NCI-H2227 (cell line): ENCODE results near the gene ELANE.

Source experiments
- DNase-seq: peaks from one replicate; lab custom pipeline; 2025; ENCODE audit not compliant: unreplicated experiment; lab: John Stamatoyannopoulos, UW

The ELANE gene

DNA sequence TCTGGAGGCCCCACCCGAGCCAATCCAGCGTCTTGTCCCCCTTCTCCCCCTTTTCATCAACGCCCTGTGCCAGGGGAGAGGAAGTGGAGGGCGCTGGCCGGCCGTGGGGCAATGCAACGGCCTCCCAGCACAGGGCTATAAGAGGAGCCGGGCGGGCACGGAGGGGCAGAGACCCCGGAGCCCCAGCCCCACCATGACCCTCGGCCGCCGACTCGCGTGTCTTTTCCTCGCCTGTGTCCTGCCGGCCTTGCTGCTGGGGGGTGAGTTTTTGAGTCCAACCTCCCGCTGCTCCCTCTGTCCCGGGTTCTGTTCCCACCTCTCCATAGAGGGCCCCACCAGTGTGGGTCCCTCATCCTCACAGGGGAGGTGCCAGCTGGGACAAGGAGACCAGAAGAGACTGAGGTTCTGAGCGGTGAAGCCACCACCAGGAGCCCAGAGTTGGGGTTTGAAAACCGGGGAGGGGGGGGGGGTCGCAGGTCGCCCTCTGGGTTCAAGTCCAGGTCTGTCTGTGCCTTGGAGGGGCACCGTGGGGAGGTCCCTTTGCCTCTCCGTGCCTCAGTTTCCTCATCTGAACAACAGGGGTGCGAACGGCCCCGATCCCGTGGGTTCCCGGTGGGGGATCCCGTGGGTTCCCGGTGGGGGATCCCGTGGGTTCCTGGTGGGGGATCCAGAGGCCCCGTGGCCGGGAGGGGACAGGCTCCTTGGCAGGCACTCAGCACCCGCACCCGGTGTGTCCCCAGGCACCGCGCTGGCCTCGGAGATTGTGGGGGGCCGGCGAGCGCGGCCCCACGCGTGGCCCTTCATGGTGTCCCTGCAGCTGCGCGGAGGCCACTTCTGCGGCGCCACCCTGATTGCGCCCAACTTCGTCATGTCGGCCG, at the start of gene ELANE:
ELANE (plus strand) TSS at position 168 of the 878 bp plus-strand sequence; CDS start at position 194, 26 bp downstream.
- no peak for DNase-seq

DNA sequence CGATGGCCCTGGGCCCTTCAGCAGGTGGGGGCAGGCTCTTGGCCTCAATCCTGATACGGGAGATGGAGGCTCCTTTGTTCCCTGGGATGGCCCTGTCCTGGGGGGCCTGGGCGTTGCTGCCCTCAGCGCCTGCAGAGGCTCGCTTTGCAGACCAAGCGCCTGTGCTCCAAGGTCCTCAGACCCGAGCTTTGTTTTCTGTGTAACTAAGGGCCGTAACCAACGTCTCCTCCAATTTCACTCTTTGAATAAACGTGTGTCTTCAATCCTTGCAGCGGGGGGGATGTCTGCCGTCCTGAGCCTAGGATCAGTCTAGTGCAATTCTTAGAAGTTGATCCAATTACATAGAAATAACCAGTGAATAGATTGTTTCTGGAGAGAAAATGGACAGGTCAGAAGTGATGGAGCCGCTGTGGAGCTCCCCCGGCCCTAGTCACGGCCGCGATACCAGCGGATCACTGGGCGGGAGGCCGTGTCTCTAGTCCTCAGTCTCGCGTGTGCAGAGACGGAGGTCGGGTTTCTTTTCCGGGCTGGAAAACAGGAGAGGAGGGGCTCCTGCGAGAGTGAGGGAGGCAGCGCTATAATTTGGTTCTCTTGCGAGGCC, 49.5 kb upstream of the ELANE start:
- DNase-seq, result peak; percentile 58

DNA sequence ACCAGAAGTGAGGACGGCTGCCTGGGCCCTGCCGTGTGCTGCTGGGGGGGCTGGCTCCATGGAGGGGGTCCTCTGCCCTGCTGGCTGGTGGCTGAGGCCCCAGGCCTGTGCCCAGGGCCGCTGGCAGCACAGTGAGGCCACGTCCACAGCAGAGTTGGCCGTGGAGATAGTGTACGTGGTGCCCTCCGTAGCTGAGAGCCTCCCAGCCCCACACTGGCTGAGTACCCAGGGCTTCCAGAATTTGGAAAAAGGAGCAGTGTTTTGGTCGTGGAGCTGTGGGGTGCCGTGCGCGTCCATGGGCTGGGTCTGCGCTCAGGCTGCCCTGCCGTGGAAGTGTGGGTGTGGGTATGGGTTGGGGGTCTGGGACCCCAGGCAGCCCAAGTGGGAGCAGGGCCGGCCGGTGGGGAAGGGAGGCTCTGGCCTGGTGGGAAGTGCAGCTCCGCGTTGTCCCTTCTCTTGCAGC, 49.0 kb upstream of the ELANE start:
- DNase-seq, result no peak

DNA sequence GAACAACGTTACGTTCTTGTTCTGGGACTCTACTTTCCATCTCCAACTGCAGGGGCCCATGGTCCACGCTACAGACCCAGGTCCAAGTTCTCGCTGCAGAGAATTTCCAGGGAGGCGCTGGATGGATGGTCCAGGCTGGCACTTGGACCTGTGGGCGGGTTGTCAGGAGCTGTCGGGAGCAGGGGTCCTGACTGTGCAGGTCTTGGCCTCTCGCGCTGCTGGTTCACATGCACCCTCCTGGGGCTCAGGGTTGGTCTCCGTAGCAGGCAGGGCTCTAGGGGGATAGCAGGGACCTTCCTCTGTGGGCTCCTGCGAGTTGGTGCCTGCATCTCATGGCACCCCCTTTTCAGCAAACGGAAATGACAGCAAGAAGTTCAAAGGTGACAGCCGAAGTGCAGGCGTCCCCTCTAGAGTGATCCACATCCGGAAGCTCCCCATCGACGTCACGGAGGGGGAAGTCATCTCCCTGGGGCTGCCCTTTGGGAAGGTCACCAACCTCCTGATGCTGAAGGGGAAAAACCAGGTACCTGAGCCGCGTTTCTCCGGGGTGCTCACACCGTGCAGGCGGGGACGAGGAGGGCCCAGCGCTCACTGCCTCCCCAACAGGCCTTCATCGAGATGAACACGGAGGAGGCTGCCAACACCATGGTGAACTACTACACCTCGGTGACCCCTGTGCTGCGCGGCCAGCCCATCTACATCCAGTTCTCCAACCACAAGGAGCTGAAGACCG, 48.3 kb upstream of the ELANE start:
- no peak for DNase-seq

DNA sequence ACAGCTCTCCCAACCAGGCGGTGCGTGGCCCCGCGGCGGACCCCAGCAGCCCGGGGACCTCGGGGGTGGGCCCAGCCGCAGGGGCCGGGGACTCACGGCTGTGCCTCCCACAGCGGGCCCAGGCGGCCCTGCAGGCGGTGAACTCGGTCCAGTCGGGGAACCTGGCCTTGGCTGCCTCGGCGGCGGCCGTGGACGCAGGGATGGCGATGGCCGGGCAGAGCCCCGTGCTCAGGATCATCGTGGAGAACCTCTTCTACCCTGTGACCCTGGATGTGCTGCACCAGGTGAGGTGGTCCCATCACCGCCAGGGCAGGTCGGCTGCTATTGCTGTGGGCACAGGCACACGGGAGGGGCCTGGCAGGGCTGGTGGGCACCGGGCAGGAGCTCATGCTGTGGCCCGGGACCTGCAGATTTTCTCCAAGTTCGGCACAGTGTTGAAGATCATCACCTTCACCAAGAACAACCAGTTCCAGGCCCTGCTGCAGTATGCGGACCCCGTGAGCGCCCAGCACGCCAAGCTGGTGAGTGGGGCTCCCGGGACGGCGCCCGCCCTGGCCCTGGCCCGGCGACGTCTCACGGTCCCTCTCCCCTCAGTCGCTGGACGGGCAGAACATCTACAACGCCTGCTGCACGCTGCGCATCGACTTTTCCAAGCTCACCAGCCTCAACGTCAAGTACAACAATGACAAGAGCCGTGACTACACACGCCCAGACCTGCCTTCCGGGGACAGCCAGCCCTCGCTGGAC, 47.5 kb upstream of the ELANE start:
- DNase-seq, result no peak

DNA sequence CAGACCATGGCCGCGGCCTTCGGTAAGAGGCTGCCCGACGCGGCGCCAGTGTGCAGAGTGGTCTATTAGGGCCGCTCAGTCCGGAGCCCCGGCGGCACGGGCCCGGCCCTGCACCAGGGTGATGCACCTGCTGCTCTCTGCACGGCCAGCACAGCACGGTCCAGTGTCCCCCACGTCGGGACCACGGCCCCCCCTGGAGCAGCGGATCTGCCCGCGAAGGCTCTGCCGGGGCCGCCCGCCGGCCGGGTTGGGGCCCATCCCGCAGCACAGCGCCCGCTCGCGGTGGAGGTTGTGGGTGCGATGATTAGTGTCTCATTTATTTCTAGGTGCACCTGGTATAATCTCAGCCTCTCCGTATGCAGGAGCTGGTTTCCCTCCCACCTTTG, 46.9 kb upstream of the ELANE start:
- DNase-seq, result no peak

DNA sequence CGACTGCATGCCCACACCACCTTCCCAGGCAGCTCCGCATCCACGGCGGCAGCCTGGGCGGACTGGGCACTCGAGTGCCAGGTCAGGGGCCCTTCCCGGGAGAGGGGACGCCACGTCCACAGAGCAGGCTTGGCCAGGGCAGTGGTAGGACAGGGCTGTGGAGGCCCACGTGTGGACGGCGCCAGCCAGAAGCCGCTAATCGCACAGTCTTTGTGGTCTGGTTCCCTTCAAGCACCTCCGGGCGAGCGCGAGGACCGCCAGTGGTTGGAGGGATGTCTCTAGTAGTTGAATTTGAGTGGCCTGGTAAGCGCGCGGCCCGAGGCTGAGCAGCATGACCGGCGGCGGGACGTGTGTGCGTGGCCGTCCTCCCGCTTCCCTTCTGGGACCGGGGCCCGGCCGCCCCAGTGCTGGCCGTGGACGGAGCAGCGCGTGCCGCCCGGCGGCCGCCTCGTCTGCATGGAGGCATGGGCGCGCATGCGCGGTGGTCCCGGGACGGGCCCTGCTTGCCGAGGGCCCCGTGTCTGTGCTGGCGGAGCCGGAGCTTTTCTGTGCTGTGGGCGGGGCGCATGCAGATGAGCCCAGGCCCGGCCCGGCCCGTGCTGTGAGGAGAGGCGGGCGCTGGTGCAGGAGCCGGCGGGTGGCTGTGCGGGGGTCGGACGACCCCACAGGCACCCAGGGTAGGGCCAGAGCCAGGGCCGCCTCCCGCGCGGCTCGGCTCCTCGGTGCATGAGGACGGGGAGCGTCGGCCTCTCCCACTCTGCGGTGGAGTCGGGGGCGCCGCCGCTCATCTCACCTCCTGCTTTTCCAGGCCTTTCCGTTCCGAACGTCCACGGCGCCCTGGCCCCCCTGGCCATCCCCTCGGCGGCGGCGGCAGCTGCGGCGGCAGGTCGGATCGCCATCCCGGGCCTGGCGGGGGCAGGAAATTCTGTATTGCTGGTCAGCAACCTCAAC, 46.2 kb upstream of the ELANE start:
- DNase-seq, result no peak

DNA sequence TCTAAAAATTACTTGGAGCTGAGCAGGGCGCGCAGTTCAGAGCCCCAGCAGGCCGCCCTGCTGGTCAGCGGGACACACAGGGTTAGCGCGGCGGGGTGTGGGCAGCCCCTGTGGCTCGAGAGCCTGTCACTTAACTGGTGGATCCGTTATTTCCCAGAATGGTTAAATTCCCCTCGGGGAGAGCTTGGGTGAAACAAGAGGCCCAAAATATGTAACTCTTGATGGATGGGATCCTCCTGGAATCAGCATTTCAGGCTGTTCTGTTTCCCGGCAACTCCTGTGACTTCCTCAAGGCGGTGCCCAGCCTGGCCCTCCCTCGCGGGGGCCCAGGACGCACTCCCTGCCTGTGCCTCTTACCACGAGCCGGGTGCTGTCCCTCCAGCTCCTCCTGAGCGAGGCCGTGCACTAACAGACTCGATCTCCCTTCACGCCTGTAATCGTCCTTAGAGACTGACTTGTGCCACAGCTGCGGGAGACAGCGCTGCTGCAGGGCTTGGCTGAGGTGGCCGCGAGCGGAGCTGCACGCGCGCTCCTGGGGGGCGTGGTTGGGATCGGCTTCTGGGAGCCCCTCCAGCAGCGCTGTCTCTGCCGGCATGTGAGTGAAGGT, 45.2 kb upstream of the ELANE start:
- DNase-seq, result no peak

DNA sequence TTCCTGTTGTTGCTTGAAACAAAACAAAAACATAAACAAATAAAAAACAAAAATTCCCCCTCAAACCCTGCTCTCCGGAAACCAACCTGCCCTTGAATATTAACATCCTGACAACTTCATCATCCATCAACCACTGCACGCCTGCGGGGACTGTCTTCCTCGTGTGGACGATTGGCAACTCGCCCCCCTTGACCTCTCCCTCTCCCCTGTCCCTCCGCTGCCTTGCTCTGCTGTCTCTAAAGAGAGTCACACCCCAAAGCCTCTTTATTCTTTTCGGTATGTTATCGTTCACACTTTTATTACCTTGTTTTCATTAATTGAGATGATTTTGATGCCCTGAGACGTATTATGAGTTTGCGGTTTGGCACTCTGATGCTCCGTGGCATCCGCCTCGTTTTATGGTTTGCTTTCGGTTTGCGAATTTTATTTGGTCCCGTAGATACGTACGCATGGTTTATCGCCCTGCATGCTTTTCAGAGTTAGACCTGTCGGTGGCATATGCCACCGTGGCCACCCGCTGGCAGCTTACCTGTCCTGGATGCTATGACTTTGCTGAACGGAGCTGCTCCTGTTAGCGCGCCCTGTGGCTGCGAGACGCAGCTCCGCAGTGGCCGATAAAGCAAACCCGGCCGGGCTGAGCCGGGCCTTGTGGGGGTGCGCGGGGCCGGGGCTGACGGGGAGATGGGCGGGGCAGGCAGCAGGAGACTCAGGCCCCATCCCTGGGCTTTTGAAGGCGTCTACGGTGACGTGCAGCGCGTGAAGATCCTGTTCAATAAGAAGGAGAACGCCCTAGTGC, 44.3 kb upstream of the ELANE start:
- DNase-seq, result no peak

DNA sequence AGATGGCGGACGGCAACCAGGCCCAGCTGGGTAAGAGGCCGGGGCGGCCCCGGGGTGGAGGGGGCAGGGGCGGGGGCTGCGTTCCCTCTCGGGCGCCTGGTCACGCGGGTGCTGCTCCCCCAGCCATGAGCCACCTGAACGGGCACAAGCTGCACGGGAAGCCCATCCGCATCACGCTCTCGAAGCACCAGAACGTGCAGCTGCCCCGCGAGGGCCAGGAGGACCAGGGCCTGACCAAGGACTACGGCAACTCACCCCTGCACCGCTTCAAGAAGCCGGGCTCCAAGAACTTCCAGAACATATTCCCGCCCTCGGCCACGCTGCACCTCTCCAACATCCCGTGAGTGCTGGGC, 43.7 kb upstream of the ELANE start:
- no peak for DNase-seq

DNA sequence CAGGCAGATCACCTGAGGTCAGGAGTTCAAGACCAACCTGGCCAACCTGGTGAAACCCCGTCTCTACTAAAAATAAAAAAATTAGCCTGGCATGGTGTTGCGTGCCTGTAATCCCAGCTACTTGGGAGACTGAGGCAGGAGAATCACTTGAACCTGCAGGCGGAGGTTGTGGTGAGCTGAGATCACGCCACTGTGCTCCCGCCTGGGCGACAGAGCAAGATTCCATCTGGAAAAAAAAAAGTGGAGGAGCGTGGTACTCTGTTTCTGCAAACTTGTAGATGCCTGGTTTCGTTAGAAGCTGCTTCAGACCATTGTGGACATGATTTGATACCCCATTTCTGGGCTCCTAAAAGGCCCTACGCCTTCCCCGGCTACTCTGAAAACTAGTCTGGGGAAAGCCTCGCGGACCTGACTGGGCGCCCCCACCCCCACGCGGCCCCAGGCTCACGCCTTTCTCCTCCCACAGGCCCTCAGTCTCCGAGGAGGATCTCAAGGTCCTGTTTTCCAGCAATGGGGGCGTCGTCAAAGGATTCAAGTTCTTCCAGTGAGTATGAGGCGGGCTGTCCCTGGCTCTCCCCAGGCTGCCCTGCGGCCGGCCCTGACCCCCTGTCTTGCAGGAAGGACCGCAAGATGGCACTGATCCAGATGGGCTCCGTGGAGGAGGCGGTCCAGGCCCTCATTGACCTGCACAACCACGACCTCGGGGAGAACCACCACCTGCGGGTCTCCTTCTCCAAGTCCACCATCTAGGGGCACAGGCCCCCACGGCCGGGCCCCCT, 41.8 kb upstream of the ELANE start:
- DNase-seq, result no peak

DNA sequence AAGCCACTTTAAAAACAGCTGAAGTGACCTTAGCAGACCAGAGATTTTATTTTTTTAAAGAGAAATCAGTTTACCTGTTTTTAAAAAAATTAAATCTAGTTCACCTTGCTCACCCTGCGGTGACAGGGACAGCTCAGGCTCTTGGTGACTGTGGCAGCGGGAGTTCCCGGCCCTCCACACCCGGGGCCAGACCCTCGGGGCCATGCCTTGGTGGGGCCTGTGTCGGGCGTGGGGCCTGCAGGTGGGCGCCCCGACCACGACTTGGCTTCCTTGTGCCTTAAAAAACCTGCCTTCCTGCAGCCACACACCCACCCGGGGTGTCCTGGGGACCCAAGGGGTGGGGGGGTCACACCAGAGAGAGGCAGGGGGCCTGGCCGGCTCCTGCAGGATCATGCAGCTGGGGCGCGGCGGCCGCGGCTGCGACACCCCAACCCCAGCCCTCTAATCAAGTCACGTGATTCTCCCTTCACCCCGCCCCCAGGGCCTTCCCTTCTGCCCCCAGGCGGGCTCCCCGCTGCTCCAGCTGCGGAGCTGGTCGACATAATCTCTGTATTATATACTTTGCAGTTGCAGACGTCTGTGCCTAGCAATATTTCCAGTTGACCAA, 41.1 kb upstream of the ELANE start:
- no peak for DNase-seq

DNA sequence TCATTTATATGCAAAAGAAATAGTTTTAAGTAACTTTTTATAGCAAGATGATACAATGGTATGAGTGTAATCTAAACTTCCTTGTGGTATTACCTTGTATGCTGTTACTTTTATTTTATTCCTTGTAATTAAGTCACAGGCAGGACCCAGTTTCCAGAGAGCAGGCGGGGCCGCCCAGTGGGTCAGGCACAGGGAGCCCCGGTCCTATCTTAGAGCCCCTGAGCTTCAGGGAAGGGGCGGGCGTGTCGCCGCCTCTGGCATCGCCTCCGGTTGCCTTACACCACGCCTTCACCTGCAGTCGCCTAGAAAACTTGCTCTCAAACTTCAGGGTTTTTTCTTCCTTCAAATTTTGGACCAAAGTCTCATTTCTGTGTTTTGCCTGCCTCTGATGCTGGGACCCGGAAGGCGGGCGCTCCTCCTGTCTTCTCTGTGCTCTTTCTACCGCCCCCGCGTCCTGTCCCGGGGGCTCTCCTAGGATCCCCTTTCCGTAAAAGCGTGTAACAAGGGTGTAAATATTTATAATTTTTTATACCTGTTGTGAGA, 40.5 kb upstream of the ELANE start:
- no peak for DNase-seq

DNA sequence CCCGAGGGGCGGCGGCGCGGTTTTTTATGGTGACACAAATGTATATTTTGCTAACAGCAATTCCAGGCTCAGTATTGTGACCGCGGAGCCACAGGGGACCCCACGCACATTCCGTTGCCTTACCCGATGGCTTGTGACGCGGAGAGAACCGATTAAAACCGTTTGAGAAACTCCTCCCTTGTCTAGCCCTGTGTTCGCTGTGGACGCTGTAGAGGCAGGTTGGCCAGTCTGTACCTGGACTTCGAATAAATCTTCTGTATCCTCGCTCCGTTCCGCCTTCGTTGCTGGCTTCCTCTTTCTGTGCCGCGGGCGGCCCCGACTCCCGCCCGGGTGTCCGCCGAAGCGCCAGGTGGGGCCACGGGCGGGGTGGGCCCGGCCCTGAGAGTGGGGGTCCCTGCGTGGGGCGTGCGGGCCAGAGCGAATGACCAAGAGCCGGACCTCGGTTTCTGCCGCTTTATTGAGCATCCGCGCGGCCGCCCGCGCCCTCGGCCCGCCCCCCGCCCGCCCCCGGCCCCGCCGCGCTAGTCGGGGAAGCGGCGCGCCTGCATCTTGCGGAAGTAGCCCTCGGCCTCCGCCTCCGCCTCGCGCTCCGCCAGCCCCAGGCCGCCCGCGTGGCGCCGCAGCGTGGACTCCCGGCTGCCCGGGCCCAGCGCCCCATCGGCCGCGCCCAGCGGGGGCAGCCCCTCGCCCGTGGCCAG, 39.9 kb upstream of the ELANE start:
- no peak for DNase-seq

DNA sequence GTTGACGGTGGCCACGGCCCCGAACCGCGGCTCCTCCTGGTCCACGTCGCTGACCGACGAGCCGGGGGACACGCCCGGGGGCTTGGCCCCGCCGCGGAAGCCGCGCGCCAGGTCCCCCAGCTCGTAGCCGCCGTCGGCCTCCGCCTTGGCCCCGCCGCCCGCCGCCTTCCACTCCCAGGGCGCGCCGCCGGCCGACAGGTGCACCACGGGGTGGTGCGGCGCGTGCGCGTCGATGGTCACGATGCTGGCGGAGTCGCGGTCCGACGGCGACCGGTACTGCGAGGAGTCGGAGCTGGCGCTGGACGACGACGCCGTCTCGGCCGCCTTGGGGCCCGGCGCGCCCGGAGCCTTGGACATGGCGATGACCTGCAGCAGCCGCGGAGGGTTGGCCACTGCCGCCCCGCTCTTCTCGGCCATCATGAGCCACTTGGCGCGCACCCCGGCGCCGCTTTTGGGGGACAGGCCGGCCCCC, 39.3 kb upstream of the ELANE start:
- no peak for DNase-seq

DNA sequence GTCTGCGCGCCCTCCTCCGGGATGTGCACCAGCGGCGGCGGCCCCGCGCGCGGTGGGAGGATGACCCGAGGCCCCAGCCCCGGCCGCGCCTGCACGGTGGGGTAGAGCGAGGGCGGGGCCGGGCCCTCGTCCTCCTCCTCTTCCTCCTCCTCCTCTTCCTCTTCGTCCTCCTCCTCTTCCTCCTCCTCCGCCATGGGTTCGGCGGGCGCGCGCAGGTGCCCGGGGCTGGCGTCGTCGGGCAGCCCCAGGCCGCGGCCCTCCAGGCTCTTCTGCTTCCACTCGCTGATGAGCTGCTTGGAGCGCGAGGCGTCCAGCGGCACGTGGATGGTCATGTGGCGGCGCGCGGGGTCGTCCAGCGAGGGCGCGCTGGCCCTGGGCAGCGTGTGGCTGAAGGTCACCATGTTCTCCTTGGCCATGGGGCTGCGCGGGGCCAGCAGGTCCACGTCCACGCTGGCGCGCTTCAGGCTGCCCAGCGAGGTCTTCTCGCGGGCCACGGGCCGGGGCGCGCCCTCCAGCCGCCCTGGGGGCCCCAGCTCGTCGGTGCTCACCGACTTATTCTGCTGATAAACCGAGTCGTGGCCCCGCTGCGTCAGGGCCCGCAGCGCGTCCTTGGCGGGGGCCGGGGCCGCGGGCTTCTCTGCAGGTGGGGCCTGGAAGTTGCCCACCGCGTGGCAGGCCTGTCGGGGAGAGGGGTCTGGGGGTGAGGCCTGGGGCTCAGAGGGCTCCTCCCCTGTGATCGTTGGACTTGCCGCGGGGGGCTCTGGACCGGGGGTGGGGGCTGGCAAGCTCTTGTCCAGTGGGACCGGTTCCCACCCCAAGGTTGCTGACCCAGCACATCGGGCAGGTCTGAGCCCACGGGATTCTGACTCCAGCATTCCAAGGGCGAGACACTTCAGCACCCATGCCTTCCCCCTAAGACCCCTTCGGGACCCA, 38.6 kb upstream of the ELANE start:
- no peak for DNase-seq
